GM12872 (cell line): ENCODE results near the gene AP1S3.

ENCODE experiments used
- TF ChIP-seq, protein P1 (sequence below): IDR thresholded peaks from 3 replicates; pipeline ENCODE4 v1.5.1; 2011; ENCODE audit warnings: low read depth, mild to moderate bottlenecking, low read length, moderate library complexity; ENCODE audit not compliant: insufficient read depth

AP1S3 gene

DNA sequence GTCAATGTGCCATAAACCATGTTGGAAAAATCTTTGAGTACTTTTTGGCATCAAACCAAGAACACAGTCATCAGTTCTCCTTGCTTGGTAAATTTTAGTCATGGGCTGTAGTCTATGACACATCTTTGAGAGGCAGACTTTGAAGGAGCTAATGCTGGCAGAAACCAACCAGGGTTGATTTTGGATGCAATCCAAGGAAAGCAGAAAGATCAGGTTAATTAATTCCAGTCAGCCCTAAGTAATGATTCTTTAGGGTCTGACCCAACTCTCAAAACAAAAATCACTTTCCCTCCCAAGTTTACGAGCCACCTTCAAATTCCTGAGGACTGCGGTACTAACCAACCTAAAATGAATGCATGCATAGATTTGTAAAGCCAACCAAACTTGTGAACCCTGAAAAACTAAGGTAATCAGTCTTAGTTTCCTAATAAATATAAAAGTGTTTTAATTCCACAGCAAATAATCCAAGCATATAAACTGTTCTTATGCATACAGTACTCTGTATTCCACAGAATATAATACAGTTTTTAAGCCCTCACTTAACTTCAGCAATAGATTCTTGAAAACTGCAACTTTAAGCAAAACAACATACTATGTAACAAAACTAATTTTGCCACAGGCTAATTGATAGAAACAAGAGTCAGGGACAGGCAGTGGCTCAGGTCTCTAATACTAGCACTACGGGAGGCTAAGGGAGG is 22.0 kb downstream of the AP1S3 start:
- TF ChIP-seq, protein P1, sequence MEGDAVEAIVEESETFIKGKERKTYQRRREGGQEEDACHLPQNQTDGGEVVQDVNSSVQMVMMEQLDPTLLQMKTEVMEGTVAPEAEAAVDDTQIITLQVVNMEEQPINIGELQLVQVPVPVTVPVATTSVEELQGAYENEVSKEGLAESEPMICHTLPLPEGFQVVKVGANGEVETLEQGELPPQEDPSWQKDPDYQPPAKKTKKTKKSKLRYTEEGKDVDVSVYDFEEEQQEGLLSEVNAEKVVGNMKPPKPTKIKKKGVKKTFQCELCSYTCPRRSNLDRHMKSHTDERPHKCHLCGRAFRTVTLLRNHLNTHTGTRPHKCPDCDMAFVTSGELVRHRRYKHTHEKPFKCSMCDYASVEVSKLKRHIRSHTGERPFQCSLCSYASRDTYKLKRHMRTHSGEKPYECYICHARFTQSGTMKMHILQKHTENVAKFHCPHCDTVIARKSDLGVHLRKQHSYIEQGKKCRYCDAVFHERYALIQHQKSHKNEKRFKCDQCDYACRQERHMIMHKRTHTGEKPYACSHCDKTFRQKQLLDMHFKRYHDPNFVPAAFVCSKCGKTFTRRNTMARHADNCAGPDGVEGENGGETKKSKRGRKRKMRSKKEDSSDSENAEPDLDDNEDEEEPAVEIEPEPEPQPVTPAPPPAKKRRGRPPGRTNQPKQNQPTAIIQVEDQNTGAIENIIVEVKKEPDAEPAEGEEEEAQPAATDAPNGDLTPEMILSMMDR = no peak

DNA sequence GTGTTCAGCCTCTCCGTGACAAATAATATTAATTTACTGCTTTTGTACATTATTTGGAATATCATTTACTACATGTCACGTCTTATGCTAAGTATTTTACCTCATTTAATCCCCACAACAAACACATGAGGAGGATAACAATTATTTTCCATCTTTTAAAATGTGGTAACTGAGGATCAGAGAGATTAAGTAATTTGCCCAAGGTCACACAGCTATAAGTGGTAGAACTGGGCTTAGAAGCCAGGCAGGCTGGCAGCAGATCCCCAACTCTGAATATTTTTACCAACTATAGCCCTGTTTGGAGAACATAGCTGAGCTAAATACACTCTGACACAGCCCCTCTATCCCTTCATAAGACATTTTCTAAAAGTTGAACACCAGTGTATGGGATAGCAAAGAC is 24.1 kb downstream of the AP1S3 start:
- TF ChIP-seq, protein P1 = no peak

DNA sequence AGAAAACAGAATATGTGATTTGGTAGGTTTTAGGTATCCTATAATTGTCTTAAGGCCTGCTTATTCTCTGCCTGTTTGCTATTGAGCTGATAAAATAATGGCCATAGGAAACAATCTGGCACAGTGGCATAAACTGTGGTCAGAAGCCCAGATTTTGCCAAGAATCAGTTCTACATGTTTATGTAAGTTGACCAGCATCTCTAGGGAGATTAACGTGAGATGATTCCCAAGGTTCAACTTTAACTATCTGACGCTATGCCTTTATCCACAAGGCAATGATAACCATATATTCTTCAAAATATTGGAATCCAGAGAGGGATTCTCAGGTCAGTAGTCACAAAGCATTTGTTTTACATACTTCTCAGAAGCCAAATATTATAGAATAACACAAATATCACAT is 25.6 kb downstream of the AP1S3 start:
- TF ChIP-seq, protein P1 = no peak

DNA sequence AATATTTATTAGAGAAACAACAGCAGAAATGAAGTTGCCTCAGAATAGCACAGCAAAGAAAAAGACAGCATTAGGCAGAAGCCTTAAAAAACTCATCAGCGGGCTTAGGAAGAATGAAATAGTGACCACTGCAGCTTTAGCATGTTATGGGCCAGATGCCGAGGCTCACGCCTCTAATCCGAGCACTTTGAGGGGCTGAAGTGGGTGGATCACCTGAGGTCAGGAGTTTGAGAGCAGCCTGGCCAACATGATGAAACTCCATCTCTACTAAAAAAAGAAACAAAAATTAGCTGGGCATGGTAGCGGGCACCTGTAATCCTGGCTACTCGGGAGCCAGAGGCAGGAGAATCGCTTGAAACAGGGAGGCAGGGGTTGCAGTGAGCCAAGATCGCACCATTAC is 32.4 kb downstream of the AP1S3 start:
- TF ChIP-seq, protein P1 = no peak

DNA sequence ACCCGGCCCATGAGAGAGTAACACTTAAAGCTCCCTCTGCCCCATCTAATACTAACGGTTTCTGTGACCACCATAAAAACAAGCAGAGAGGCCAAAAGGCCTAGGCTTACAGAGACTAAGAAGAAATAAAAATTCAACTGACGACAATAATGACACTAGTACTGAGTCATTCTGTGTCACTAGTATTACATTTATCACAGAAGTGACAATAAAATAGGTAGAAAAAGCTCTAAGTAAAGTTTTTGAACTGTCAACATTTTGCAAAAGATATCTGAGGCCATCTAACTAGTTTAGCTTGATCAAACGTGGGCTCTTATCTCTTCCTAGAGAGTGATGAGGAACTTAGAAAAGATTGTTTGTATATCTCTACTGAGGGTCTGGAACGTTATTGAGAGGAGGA is 35.6 kb downstream of the AP1S3 start:
- TF ChIP-seq, protein P1 = no peak

DNA sequence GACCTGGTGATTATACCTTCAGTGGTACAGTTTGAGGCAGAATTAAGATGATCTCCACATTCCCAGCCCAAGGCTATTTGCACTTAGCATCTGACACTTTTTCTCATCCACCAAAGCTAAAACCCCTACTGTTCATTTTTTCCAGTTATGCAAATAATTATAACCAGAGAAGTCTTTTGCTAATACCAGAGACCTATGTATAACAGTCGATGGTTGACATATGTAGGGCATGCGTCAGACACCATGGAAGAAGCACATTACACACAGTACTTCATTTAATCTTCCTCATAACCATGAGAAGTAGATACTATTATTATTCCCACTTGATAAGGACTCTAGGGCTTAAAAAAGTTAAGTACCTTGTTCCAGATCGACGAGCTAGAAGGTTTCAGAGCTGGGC is 36.5 kb downstream of the AP1S3 start:
- TF ChIP-seq, protein P1 = no peak

DNA sequence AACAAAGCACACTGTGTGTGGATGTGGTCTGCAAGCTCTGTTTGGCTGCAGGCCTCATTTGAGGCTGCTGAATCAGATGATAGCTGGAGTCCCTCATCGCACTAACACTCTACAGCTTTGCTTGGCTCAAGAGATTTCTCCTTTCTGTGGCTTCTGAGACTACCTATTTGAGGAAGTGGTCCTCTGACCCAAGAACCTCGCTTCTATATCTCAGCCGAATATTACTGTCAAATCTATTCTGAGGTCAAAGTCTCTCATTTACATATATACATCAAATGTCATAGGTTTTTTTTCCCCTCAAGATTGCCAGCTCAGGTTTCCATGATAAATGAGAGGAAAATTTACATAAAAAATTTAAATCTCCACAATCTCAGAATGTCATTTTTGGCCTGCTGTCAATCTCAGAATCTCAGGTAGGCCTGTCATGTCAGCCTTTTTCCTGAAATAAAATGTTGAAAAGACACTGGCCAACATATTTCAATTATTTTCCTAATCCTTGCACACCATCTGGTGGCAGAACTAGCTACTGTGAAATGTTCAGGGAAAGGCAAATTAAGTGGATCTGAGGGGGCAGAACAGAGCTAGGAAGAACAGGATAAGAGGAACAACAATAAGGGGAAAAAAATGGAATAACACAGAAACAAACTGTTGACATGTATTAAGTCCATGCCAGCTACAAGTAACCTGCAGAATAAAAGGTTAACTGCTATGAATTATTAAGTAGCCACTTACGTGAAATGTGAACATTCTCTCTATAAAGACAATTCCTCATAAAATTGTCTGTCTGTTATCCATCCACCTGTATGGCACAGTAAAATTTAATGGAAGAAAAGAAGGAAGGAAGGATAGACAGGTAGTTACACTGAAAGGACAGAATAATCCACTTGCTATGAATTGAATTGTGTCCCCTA is 39.3 kb downstream of the AP1S3 start:
- TF ChIP-seq, protein P1 = peak; percentile 17; the same call in 1 of the 3 replicates
